ENCODE results near the gene SPCS1. TPM values are rescaled to one million over a fixed set of nuclear protein-coding genes. Genes with fewer than 3 reads are reported as not detected.

The SPCS1 gene
- total RNA-seq, 1 experiment from 2014 or later: 101 TPM

GRCh38 chr3:52721730-52722008, 15.8 kb downstream of the SPCS1 start:
- DNase-seq (ENCODE audit: low spot score): no peak
- no peak overlapping the region for H3K4me3 Mint-ChIP-seq
- no peaks in the 10 kb centered on the region for H3K27me3 Mint-ChIP-seq (ENCODE audit: low read depth)
- TF ChIP-seq ZNF671 (CRISPR knock-in tag; IDR thresholded peaks at IDR 0.05) (no peak), ZSCAN18 (CRISPR knock-in tag; IDR thresholded peaks at IDR 0.05) (no peak), CREM (CRISPR knock-in tag; IDR thresholded peaks at IDR 0.05) (no peak), ZNF232 (CRISPR knock-in tag; IDR thresholded peaks at IDR 0.05) (no peak), ESRRA (CRISPR knock-in tag; IDR thresholded peaks at IDR 0.05; ENCODE audit: borderline replicate concordance) (no peak), ZNF219 (CRISPR knock-in tag; IDR thresholded peaks at IDR 0.05; ENCODE audit: borderline replicate concordance) (no peak), NFE2L1 (CRISPR knock-in tag; IDR thresholded peaks at IDR 0.05) (no peak), ATF1 (CRISPR knock-in tag; IDR thresholded peaks at IDR 0.05) (no peak), IRF1 (CRISPR knock-in tag; IDR thresholded peaks at IDR 0.05) (no peak)
- TF ChIP-seq, protein P1, sequence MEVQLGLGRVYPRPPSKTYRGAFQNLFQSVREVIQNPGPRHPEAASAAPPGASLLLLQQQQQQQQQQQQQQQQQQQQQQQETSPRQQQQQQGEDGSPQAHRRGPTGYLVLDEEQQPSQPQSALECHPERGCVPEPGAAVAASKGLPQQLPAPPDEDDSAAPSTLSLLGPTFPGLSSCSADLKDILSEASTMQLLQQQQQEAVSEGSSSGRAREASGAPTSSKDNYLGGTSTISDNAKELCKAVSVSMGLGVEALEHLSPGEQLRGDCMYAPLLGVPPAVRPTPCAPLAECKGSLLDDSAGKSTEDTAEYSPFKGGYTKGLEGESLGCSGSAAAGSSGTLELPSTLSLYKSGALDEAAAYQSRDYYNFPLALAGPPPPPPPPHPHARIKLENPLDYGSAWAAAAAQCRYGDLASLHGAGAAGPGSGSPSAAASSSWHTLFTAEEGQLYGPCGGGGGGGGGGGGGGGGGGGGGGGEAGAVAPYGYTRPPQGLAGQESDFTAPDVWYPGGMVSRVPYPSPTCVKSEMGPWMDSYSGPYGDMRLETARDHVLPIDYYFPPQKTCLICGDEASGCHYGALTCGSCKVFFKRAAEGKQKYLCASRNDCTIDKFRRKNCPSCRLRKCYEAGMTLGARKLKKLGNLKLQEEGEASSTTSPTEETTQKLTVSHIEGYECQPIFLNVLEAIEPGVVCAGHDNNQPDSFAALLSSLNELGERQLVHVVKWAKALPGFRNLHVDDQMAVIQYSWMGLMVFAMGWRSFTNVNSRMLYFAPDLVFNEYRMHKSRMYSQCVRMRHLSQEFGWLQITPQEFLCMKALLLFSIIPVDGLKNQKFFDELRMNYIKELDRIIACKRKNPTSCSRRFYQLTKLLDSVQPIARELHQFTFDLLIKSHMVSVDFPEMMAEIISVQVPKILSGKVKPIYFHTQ (CRISPR knock-in tag; IDR thresholded peaks at IDR 0.05): no peak
- ChIA-PET POLR2A (no interaction called here), CTCF (interaction anchor here (1.5 kb wide), 1 partner anchor 71 kb away, joined by 5 read pairs; no protein-coding TSS in a partner anchor)
- H3K36me3 Mint-ChIP-seq: peaks cover 5% of the 10 kb centered on the region; the same call in 1 of the 2 replicates
- no peak overlapping the region for H3K27ac Mint-ChIP-seq
- ATAC-seq: no peak
- H3K4me1 Mint-ChIP-seq: no peaks in the 10 kb centered on the region
- peaks cover 8% of the 10 kb centered on the region; the same call in 1 of the 2 replicates for H3K9me3 Mint-ChIP-seq

DNA sequence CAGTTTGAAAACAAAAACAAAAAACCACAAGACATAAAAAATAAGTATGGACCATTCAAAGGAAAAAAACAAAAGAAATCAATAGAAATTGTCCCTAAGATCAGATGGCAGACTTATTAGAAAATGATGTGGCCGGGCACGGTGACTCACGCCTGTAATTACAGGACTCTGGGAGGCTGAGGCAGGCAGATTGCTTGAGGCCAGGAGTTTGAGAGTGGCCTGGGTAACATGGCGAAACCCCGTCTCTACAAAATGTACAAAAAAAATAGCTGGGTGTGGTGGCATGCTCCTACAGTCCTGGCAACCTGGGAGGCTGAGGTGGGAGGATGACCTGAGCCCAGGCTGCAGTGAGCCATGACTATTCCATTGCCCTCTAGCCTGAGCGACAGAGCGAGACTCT, 16.6 kb downstream of the SPCS1 start:
- Mint-ChIP-seq H3K4me3 (no peak overlapping the region), H3K27me3 (ENCODE audit: low read depth) (no peaks in the 10 kb centered on the region), H3K27ac (no peak overlapping the region; the same call in 1 of the 2 replicates), H3K4me1 (no peaks in the 10 kb centered on the region), H3K36me3 (peaks cover 10% of the 10 kb centered on the region), H3K9me3 (peaks cover 9% of the 10 kb centered on the region; the same call in 1 of the 2 replicates)
- ChIA-PET CTCF (no interaction called here), POLR2A (no interaction called here)
- no peak for ATAC-seq
- no peak for DNase-seq (ENCODE audit: low spot score)
- TF ChIP-seq CBFB (CRISPR knock-in tag; IDR thresholded peaks at IDR 0.05; ENCODE audit: low read depth) (no peak), ELF4 (CRISPR knock-in tag; IDR thresholded peaks at IDR 0.05; ENCODE audit: low read depth) (no peak), SMAD3 (CRISPR knock-in tag; IDR thresholded peaks at IDR 0.05; ENCODE audit: borderline replicate concordance) (no peak), E2F1 (CRISPR knock-in tag; IDR thresholded peaks at IDR 0.05) (no peak), NFE2L1 (CRISPR knock-in tag; IDR thresholded peaks at IDR 0.05) (no peak), MXD4 (CRISPR knock-in tag; IDR thresholded peaks at IDR 0.05; ENCODE audit: borderline replicate concordance) (no peak), ATF3 (CRISPR knock-in tag; conservative IDR thresholded peaks at IDR 0.05) (no peak), OVOL2 (CRISPR knock-in tag; IDR thresholded peaks at IDR 0.05; ENCODE audit: borderline replicate concordance) (no peak), FOXJ3 (CRISPR knock-in tag; IDR thresholded peaks at IDR 0.05; ENCODE audit: borderline replicate concordance) (no peak), TEAD4 (CRISPR knock-in tag; IDR thresholded peaks at IDR 0.05) (no peak), ZNF232 (CRISPR knock-in tag; IDR thresholded peaks at IDR 0.05) (no peak), MYBL2 (CRISPR knock-in tag; IDR thresholded peaks at IDR 0.05) (no peak), IRF1 (CRISPR knock-in tag; IDR thresholded peaks at IDR 0.05) (no peak)
- TF ChIP-seq, protein P2, sequence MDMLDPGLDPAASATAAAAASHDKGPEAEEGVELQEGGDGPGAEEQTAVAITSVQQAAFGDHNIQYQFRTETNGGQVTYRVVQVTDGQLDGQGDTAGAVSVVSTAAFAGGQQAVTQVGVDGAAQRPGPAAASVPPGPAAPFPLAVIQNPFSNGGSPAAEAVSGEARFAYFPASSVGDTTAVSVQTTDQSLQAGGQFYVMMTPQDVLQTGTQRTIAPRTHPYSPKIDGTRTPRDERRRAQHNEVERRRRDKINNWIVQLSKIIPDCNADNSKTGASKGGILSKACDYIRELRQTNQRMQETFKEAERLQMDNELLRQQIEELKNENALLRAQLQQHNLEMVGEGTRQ (CRISPR knock-in tag; IDR thresholded peaks at IDR 0.05): no peak
- TF ChIP-seq, protein P3, sequence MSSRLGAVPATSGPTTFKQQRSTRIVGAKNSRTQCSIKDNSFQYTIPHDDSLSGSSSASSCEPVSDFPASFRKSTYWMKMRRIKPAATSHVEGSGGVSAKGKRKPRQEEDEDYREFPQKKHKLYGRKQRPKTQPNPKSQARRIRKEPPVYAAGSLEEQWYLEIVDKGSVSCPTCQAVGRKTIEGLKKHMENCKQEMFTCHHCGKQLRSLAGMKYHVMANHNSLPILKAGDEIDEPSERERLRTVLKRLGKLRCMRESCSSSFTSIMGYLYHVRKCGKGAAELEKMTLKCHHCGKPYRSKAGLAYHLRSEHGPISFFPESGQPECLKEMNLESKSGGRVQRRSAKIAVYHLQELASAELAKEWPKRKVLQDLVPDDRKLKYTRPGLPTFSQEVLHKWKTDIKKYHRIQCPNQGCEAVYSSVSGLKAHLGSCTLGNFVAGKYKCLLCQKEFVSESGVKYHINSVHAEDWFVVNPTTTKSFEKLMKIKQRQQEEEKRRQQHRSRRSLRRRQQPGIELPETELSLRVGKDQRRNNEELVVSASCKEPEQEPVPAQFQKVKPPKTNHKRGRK (CRISPR knock-in tag; IDR thresholded peaks at IDR 0.05; ENCODE audit: borderline replicate concordance): no peak
- TF ChIP-seq, protein P4, sequence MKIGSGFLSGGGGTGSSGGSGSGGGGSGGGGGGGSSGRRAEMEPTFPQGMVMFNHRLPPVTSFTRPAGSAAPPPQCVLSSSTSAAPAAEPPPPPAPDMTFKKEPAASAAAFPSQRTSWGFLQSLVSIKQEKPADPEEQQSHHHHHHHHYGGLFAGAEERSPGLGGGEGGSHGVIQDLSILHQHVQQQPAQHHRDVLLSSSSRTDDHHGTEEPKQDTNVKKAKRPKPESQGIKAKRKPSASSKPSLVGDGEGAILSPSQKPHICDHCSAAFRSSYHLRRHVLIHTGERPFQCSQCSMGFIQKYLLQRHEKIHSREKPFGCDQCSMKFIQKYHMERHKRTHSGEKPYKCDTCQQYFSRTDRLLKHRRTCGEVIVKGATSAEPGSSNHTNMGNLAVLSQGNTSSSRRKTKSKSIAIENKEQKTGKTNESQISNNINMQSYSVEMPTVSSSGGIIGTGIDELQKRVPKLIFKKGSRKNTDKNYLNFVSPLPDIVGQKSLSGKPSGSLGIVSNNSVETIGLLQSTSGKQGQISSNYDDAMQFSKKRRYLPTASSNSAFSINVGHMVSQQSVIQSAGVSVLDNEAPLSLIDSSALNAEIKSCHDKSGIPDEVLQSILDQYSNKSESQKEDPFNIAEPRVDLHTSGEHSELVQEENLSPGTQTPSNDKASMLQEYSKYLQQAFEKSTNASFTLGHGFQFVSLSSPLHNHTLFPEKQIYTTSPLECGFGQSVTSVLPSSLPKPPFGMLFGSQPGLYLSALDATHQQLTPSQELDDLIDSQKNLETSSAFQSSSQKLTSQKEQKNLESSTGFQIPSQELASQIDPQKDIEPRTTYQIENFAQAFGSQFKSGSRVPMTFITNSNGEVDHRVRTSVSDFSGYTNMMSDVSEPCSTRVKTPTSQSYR (CRISPR knock-in tag; IDR thresholded peaks at IDR 0.05): no peak

Data from WTC11 (cell line).